Loucy (cell line): ENCODE results near the gene C5orf15.

ENCODE experiments used
- EZH2phosphoT487 ChIP-seq: fragments of 200-600 bp; IDR thresholded peaks from 2 replicates; pipeline ENCODE4 v1.6.1; 2018; ENCODE audit warnings: antibody characterized with exemption, mild to moderate bottlenecking, moderate library complexity, borderline replicate concordance
- TF ChIP-seq, protein P1 (sequence below): fragments of 200-600 bp; sonication (generic); conservative IDR thresholded peaks from 2 replicates; pipeline ENCODE4 v1.5.1; 2014; ENCODE audit warnings: mild to moderate bottlenecking, antibody characterized with exemption, low read length

DNA sequence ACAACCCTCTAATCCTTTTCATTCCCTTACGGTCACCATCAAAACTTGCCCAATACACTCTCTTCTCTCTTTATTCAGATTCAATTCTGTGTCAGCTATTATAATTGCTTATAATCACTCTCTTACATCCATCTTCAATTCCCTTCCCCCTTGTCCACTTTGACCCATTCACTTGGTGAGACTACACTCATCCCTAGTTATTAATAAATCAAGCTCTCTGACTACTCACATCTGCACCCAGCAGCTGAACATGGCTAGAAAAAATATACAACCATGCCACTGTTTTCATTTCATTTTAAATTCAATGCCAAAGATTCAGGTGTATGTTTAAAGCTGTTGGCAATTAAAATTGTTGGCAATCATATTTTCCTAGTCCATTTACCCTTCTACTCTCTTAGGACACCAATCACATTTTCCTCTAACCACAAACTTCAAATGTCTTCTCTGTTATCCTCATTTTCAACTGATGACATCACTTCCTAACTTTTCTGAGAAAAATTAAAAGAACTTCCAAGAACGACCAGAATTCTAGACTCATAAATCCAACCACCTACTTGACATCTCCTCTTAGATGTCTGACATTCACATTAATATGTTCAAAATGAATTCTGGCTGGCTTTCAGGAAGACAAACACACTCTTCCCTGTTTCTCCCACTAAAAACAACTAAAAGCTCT lies 5.5 kb downstream of the C5orf15 start:
- TF ChIP-seq, protein P1, sequence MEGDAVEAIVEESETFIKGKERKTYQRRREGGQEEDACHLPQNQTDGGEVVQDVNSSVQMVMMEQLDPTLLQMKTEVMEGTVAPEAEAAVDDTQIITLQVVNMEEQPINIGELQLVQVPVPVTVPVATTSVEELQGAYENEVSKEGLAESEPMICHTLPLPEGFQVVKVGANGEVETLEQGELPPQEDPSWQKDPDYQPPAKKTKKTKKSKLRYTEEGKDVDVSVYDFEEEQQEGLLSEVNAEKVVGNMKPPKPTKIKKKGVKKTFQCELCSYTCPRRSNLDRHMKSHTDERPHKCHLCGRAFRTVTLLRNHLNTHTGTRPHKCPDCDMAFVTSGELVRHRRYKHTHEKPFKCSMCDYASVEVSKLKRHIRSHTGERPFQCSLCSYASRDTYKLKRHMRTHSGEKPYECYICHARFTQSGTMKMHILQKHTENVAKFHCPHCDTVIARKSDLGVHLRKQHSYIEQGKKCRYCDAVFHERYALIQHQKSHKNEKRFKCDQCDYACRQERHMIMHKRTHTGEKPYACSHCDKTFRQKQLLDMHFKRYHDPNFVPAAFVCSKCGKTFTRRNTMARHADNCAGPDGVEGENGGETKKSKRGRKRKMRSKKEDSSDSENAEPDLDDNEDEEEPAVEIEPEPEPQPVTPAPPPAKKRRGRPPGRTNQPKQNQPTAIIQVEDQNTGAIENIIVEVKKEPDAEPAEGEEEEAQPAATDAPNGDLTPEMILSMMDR: no peak
- no peak for TF ChIP-seq EZH2phosphoT487
